HCT116 (cell line): ENCODE results near the gene SYNRG. TPM values are rescaled to one million over a fixed set of nuclear protein-coding genes. Genes with fewer than 3 reads are reported as not detected.

Source experiments
- ATAC-seq: fragments of 200-7000 bp; cut with Tn5 transposase; 2 replicates; pipeline ENCODE4 v1.9.1; 2020; ENCODE audit warnings: mild to moderate bottlenecking, moderate library complexity
- BruUV-seq: library from RNA; stranded (reverse); fragments of 400-500 nt; replicated peaks from 2 replicates; lab custom pipeline; 2021; lab: Mats Ljungman, UMichigan
- CTCF ChIA-PET: fragments of 300-600 bp; sonication (Branson Sonifier 250); formaldehyde crosslinking; loops from one replicate; lab custom pipeline; 2021; ENCODE audit warnings: antibody characterized with exemption; lab: Charles Lee
- POLR2A ChIA-PET: fragments of 300-600, 350-600 bp; sonication (Branson Sonifier 250); formaldehyde crosslinking; loops from one replicate; lab custom pipeline; 2021; ENCODE audit warnings: antibody characterized with exemption; lab: Charles Lee
- RAD21 ChIA-PET, 2 experiments: fragments of 300-600 bp; sonication (Branson Sonifier 250); formaldehyde crosslinking; loops; one replicate each; lab custom pipeline; 2023; ENCODE audit warnings: low total read pairs in 2 of 2; ENCODE audit not compliant: uncharacterized antibody in 2 of 2, unreplicated experiment in 2 of 2, low non-redundant PET in 1 of 2; lab: Charles Lee
- DNase-seq: peaks from one replicate; pipeline ENCODE4 v3.0.0-alpha.2; 2010; ENCODE audit warnings: low read depth, low spot score
- H2AFZ ChIP-seq: fragments of 200-600 bp; shearing (Covaris generic), sonication (generic); 2 replicates; pipeline ENCODE4 v1.6.1; 2017; ENCODE audit warnings: low read depth, mixed run types, mixed read lengths, antibody characterized with exemption, low read length; ENCODE audit not compliant: poor library complexity, severe bottlenecking
- H3K27ac ChIP-seq: 2 replicates; pipeline ENCODE4 v1.5.1; 2012; ENCODE audit warnings: low read depth, low read length
- H3K27me3 ChIP-seq: fragments of 200-600 bp; sonication (generic); 2 replicates; pipeline ENCODE4 v1.6.1; 2016; ENCODE audit warnings: mixed run types, low read length, mixed read lengths; ENCODE audit not compliant: insufficient read depth
- H3K36me3 ChIP-seq, 2 experiments: fragments of 200-500 bp in 1 of 2; fragments of 200-600 bp in 1 of 2; sonication (Bioruptor generic) in 1 of 2; sonication (generic) in 1 of 2; 2 replicates each; pipeline versions ENCODE4 v1.5.1 to v1.6.1; 2014 to 2016; ENCODE audit warnings: low read length in 2 of 2, inconsistent platforms in 1 of 2, mixed read lengths in 1 of 2, mixed run types in 1 of 2; ENCODE audit not compliant: insufficient read depth in 2 of 2, control insufficient read depth in 1 of 2
- H3K4me1 ChIP-seq, 2 experiments: fragments of 200-600 bp in 1 of 2; sonication (generic) in 1 of 2; 2 replicates each; pipeline versions ENCODE4 v1.5.1 to v1.6.1; 2012 to 2017; ENCODE audit warnings: low read length in 2 of 2, inconsistent platforms in 1 of 2, mild to moderate bottlenecking in 1 of 2, mixed read lengths in 1 of 2, mixed run types in 1 of 2, moderate library complexity in 1 of 2; ENCODE audit not compliant: insufficient read depth in 2 of 2, control insufficient read depth in 1 of 2
- H3K4me2 ChIP-seq: fragments of 200-600 bp; sonication (generic); 2 replicates; pipeline ENCODE4 v1.6.1; 2017; ENCODE audit warnings: mixed run types, low read length, mixed read lengths
- H3K4me3 ChIP-seq, 2 experiments: fragments of 200-600 bp in 1 of 2; sonication (generic) in 1 of 2; replicated peaks in 1 of 2; 2 replicates each; pipeline ENCODE4 v1.5.1; 2011 to 2016; ENCODE audit warnings: low read length in 2 of 2, control low read depth in 1 of 2, low read depth in 1 of 2, mild to moderate bottlenecking in 1 of 2, mixed read lengths in 1 of 2, mixed run types in 1 of 2
- H3K79me2 ChIP-seq: fragments of 200-600 bp; sonication (generic); 2 replicates; pipeline ENCODE4 v1.6.1; 2017; ENCODE audit warnings: mild to moderate bottlenecking, mixed run types, low read length, moderate library complexity, mixed read lengths; ENCODE audit not compliant: insufficient read depth
- H3K9ac ChIP-seq: fragments of 200-600 bp; sonication (generic); 2 replicates; pipeline ENCODE4 v1.6.1; 2016; ENCODE audit warnings: low read length, mixed read lengths
- H3K9me2 ChIP-seq: fragments of 200-600 bp; sonication (generic), shearing (Covaris generic); 2 replicates; pipeline ENCODE4 v1.6.1; 2017; ENCODE audit warnings: mixed run types, mild to moderate bottlenecking, moderate library complexity; ENCODE audit not compliant: insufficient read depth
- H3K9me3 ChIP-seq, 2 experiments: fragments of 200-500 bp in 1 of 2; fragments of 200-600 bp in 1 of 2; sonication (Bioruptor generic) in 1 of 2; sonication (generic) in 1 of 2; 2 replicates each; pipeline ENCODE4 v1.6.1; 2014 to 2017; ENCODE audit warnings: low read length in 2 of 2, mixed read lengths in 2 of 2, inconsistent platforms in 1 of 2, low read depth in 1 of 2, mild to moderate bottlenecking in 1 of 2, mixed run types in 1 of 2, moderate library complexity in 1 of 2; ENCODE audit not compliant: control insufficient read depth in 1 of 2, insufficient read depth in 1 of 2
- H4K20me1 ChIP-seq: fragments of 200-600 bp; sonication (generic), shearing (Covaris generic); 2 replicates; pipeline ENCODE4 v1.6.1; 2017; ENCODE audit warnings: mixed run types, mild to moderate bottlenecking, moderate library complexity; ENCODE audit not compliant: insufficient read depth
- CBX3 ChIP-seq: IDR thresholded peaks from 2 replicates; pipeline ENCODE4 v1.6.1; 2012; ENCODE audit warnings: low read depth
- EGR1 ChIP-seq: IDR thresholded peaks from 2 replicates; pipeline ENCODE4 v1.6.1; 2012; ENCODE audit warnings: low read depth
- ELF1 ChIP-seq: IDR thresholded peaks from 2 replicates; pipeline ENCODE4 v1.6.1; 2012; ENCODE audit warnings: low read depth, borderline replicate concordance
- EZH2 ChIP-seq: fragments of 200-600 bp; sonication (generic); IDR thresholded peaks from 2 replicates; pipeline ENCODE4 v1.6.1; 2017; ENCODE audit warnings: antibody characterized with exemption, mixed run types
- FOSL1 ChIP-seq: IDR thresholded peaks from 2 replicates; pipeline ENCODE4 v1.6.1; 2012; ENCODE audit warnings: low read depth
- POLR2A ChIP-seq: IDR thresholded peaks from 2 replicates; pipeline ENCODE4 v1.7.0; 2011; ENCODE audit warnings: borderline replicate concordance; ENCODE audit not compliant: insufficient read depth, insufficient read length; ENCODE audit errors: extremely low read depth
- POLR2AphosphoS5 ChIP-seq: IDR thresholded peaks from 2 replicates; pipeline ENCODE4 v1.6.1; 2011; ENCODE audit warnings: mild to moderate bottlenecking, low read depth, low read length, moderate library complexity
- SIN3A ChIP-seq: IDR thresholded peaks from 2 replicates; pipeline ENCODE4 v1.6.1; 2012; ENCODE audit warnings: low read depth
- SP1 ChIP-seq: IDR thresholded peaks from 2 replicates; pipeline ENCODE4 v1.6.1; 2012; ENCODE audit warnings: low read depth
- SRF ChIP-seq: IDR thresholded peaks from 2 replicates; pipeline ENCODE4 v1.6.1; 2012; ENCODE audit warnings: low read depth
- TCF7L2 ChIP-seq: IDR thresholded peaks from 2 replicates; pipeline ENCODE4 v1.7.0; 2011; ENCODE audit warnings: borderline replicate concordance, inconsistent platforms; ENCODE audit not compliant: insufficient read depth, insufficient read length; ENCODE audit errors: extremely low read depth
- YY1 ChIP-seq: IDR thresholded peaks from 2 replicates; pipeline ENCODE4 v1.6.1; 2011; ENCODE audit warnings: low read length, low read depth, moderate library complexity, mild to moderate bottlenecking; ENCODE audit not compliant: insufficient replicate concordance; ENCODE audit errors: extremely low read depth
- ZFX ChIP-seq: fragments of 450-650 bp; IDR thresholded peaks from 2 replicates; pipeline ENCODE4 v1.6.1; 2017
- ZNF274 ChIP-seq: fragments of 200-500 bp; sonication (Bioruptor generic); IDR thresholded peaks from 2 replicates; pipeline ENCODE4 v1.6.1; 2014; ENCODE audit warnings: mild to moderate bottlenecking, low read depth, low read length, inconsistent platforms
- intact Hi-C: fragments of 100-400 bp; cut with micrococcal nuclease; formaldehyde crosslinking; loops from 2 replicates; pipeline ENCODE4 v1.10.0; 2022
- total RNA-seq: library from RNA; stranded (reverse); gene quantifications from one replicate; pipeline ENCODE4 v1.2.1, GENCODE V29; 2021; ENCODE audit not compliant: unreplicated experiment
- TF ChIP-seq, protein P1 (sequence below): IDR thresholded peaks from 2 replicates; pipeline ENCODE4 v1.6.1; 2012; ENCODE audit warnings: low read depth
- TF ChIP-seq, protein P2 (sequence below), 3 experiments: fragments of 200-600 bp in 1 of 3; sonication (generic) in 1 of 3; IDR thresholded peaks in 2 of 3; conservative IDR thresholded peaks in 1 of 3; 2 replicates each; pipeline ENCODE4 v1.5.1; 2012 to 2017; ENCODE audit warnings: low read depth in 2 of 3, low read length in 2 of 3, antibody characterized with exemption in 1 of 3, borderline replicate concordance in 1 of 3, control low read depth in 1 of 3, mild to moderate bottlenecking in 1 of 3, mixed read lengths in 1 of 3, mixed run types in 1 of 3, moderate library complexity in 1 of 3; ENCODE audit not compliant: insufficient read depth in 1 of 3
- TF ChIP-seq, protein P3 (sequence below): IDR thresholded peaks from 2 replicates; pipeline ENCODE4 v1.6.1; 2012
- TF ChIP-seq, protein P4 (sequence below): IDR thresholded peaks from 2 replicates; pipeline ENCODE4 v1.6.1; 2012
- TF ChIP-seq, protein P5 (sequence below): IDR thresholded peaks from 2 replicates; pipeline ENCODE4 v1.6.1; 2011; ENCODE audit warnings: mild to moderate bottlenecking, low read length, moderate library complexity; ENCODE audit not compliant: insufficient replicate concordance; ENCODE audit errors: extremely low read depth

Gene SYNRG
- total RNA-seq, 1 experiment from 2014 or later: 23.8 TPM

DNA sequence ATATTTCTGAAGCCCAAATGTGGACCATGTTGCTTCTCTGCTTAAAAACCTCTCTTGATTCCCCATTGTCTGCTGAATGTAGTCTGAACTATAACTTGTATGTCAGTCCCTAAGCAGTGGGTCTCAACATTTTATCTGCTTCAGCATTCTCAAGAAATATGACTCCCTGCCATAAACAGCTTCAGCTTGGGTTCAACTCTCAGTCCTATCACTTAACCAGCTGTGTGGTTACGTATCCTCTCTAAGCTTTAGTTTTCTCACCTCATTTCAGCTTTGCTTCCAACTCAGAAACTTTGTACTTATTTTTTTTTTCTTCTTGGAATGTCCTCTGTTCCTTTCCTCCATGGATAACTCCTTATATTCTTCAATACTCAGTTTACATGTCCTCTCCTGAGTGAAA lies 38.6 kb upstream of the SYNRG start:
- H3K27me3 ChIP-seq: peaks cover 25% of the 10 kb centered on the region; the same call in 1 of the 2 replicates
- H3K4me3 ChIP-seq: no peak overlapping the region
- ChIA-PET POLR2A (no interaction called here), RAD21 (no interaction called here), CTCF (interaction anchor here (4.7 kb wide), 1 partner anchor 169 kb away, joined by 36 read pairs; no protein-coding TSS in a partner anchor)
- H3K4me2 ChIP-seq: no peak overlapping the region
- no peaks in the 10 kb centered on the region for H3K36me3 ChIP-seq
- ATAC-seq: no peak
- TF ChIP-seq SIN3A (no peak), FOSL1 (no peak), EGR1 (no peak), SRF (no peak), CBX3 (no peak), EZH2 (no peak), TCF7L2 (no peak), ZNF274 (no peak), ZFX (no peak), YY1 (no peak), ELF1 (no peak), POLR2AphosphoS5 (no peak), SP1 (no peak), POLR2A (no peak)
- TF ChIP-seq, protein P1, sequence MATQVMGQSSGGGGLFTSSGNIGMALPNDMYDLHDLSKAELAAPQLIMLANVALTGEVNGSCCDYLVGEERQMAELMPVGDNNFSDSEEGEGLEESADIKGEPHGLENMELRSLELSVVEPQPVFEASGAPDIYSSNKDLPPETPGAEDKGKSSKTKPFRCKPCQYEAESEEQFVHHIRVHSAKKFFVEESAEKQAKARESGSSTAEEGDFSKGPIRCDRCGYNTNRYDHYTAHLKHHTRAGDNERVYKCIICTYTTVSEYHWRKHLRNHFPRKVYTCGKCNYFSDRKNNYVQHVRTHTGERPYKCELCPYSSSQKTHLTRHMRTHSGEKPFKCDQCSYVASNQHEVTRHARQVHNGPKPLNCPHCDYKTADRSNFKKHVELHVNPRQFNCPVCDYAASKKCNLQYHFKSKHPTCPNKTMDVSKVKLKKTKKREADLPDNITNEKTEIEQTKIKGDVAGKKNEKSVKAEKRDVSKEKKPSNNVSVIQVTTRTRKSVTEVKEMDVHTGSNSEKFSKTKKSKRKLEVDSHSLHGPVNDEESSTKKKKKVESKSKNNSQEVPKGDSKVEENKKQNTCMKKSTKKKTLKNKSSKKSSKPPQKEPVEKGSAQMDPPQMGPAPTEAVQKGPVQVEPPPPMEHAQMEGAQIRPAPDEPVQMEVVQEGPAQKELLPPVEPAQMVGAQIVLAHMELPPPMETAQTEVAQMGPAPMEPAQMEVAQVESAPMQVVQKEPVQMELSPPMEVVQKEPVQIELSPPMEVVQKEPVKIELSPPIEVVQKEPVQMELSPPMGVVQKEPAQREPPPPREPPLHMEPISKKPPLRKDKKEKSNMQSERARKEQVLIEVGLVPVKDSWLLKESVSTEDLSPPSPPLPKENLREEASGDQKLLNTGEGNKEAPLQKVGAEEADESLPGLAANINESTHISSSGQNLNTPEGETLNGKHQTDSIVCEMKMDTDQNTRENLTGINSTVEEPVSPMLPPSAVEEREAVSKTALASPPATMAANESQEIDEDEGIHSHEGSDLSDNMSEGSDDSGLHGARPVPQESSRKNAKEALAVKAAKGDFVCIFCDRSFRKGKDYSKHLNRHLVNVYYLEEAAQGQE: no peak
- TF ChIP-seq, protein P2, sequence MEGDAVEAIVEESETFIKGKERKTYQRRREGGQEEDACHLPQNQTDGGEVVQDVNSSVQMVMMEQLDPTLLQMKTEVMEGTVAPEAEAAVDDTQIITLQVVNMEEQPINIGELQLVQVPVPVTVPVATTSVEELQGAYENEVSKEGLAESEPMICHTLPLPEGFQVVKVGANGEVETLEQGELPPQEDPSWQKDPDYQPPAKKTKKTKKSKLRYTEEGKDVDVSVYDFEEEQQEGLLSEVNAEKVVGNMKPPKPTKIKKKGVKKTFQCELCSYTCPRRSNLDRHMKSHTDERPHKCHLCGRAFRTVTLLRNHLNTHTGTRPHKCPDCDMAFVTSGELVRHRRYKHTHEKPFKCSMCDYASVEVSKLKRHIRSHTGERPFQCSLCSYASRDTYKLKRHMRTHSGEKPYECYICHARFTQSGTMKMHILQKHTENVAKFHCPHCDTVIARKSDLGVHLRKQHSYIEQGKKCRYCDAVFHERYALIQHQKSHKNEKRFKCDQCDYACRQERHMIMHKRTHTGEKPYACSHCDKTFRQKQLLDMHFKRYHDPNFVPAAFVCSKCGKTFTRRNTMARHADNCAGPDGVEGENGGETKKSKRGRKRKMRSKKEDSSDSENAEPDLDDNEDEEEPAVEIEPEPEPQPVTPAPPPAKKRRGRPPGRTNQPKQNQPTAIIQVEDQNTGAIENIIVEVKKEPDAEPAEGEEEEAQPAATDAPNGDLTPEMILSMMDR (IDR thresholded peaks at IDR 0.05 in 2 of 3, conservative IDR thresholded peaks at IDR 0.05 in 1 of 3; ENCODE audit: borderline replicate concordance in 1 of 3, insufficient read depth in 1 of 3, low read depth in 2 of 3, low read length in 2 of 3): no peak
- TF ChIP-seq, protein P3, sequence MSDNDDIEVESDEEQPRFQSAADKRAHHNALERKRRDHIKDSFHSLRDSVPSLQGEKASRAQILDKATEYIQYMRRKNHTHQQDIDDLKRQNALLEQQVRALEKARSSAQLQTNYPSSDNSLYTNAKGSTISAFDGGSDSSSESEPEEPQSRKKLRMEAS: no peak
- TF ChIP-seq, protein P4, sequence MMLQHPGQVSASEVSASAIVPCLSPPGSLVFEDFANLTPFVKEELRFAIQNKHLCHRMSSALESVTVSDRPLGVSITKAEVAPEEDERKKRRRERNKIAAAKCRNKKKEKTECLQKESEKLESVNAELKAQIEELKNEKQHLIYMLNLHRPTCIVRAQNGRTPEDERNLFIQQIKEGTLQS: no peak
- TF ChIP-seq, protein P5, sequence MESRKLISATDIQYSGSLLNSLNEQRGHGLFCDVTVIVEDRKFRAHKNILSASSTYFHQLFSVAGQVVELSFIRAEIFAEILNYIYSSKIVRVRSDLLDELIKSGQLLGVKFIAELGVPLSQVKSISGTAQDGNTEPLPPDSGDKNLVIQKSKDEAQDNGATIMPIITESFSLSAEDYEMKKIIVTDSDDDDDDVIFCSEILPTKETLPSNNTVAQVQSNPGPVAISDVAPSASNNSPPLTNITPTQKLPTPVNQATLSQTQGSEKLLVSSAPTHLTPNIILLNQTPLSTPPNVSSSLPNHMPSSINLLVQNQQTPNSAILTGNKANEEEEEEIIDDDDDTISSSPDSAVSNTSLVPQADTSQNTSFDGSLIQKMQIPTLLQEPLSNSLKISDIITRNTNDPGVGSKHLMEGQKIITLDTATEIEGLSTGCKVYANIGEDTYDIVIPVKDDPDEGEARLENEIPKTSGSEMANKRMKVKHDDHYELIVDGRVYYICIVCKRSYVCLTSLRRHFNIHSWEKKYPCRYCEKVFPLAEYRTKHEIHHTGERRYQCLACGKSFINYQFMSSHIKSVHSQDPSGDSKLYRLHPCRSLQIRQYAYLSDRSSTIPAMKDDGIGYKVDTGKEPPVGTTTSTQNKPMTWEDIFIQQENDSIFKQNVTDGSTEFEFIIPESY: no peak
- intact Hi-C loops: no loop called here
- H3K79me2 ChIP-seq: peaks cover 4% of the 10 kb centered on the region
- H3K27ac ChIP-seq: no peak overlapping the region
- no peaks in the 10 kb centered on the region for H3K9me2 ChIP-seq
- no peaks in the 10 kb centered on the region for H3K9me3 ChIP-seq
- DNase-seq: no peak
- BruUV-seq: no TSS peak
- no peak overlapping the region for H2AFZ ChIP-seq
- peaks cover 5 to 6% of the 10 kb centered on the region in 2 experiments; a peak in 3 of 4 replicates for H3K4me1 ChIP-seq
- H3K9ac ChIP-seq: no peak overlapping the region
- H4K20me1 ChIP-seq: no peaks in the 10 kb centered on the region
